DMS53 treated with DMSO at 0.1 percent for 48 hours (cell line): Measurements from ENCODE around the gene SHISAL2A.

Experiments
- DNase-seq: peaks from one replicate; lab custom pipeline; 2025; ENCODE audit not compliant: unreplicated experiment; lab: John Stamatoyannopoulos, UW

Gene SHISAL2A

DNA sequence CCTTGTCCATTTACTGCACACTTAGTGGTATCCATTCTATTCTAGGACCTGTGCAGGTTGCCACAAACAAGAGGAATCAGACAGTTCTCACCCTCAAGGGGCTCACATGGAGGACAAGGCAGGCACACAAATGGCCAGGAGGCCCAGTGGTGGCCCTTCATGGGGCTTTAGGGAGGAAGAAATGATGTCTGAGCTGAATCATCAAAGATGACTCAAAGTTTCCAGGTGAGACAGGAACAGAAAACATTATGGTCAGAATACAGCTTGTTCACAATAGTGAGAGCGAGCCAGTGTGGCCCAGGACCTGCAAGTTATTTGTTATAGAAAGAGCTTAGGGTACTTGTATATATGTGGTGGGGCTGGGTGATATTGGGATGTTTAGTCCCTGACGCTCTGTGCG, 26.4 kb downstream of the SHISAL2A start:
- no peak for DNase-seq

DNA sequence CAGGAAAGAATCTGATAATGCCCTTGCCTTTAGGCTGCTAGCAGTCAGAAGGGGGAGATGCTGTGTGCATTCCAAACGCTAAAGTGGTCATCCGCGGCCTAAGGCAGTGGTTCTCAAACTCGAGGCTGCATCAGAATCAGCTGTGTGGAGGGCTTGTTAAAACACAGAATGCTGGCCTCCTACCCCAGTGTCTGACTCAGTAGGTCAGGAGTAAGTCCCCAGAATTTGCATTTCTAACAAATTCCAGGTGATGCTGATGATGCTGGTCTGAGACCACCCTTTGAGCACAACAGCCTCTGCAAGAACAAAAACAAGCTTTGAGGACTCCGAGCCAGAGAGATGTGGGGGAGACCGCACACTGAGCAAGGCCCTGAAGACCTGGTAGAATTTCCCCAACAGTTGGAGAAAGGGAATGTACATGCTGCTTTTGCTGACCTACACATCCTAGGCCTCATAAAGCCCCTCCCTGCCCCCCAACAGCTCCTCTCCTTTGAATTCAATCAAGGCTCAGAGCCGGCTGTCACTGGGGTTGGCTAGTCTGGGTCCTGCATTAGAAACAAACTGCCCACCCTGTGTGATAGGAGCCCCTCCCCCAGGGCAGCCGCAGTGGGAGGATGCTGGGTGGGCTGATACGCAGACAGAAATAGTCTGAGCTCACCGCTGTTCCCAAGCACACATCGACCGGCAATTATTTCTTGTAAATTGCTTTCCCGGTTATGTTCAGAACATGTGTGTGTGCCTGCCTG, 27.1 kb downstream of the SHISAL2A start:
- no peak for DNase-seq

DNA sequence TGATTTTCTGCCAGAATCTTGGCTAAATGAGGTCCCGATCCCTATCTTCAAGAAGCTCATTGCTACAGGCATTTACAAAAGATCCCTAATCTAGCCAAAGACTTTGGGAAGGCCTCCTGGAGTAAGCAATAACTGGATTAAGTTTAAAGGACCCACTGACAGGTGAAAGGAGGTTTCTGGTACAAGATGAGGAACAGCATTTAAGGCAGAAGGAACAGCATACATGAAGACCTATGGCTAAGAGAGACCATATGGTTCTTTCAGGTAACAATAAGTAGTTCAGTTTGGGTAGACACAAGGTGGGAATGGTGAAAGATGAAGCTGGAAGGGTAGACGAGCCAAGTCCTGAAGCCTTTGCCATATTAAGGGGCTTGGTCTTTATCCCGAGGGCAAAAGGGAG, 27.8 kb downstream of the SHISAL2A start:
- DNase-seq: no peak

DNA sequence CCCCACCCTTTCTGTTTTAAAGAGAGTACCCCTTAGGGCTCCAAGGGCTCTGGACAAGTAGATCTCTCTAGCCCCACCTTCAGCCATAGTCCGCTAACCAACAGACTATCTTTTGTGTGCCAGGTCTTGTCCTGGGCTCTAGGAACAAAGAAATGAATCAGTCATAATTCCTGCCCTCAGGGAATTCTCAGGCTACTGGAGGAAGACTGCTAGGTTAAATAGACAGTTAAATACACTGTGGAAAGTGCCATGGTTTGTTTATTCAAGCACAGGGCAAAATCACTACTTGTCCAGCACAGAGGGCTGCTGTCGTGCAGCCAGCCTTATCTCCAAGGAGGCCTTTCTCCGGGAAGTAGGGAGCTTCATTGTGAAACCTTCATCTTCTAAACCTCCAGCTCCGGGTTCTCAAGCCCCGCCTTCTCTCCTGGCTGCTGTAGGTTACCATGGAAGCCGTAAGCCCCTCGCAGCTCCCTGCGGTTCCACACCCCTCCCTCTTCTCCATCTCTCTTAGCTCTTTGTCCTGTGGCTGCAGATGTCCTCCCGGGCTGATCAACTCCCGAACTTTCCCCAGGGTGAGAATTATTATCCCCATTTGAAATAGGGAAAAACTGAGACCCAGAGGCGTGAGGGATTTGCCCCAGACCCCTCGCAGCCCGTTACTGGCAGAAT, 29.8 kb downstream of the SHISAL2A start:
- DNase-seq: no peak

DNA sequence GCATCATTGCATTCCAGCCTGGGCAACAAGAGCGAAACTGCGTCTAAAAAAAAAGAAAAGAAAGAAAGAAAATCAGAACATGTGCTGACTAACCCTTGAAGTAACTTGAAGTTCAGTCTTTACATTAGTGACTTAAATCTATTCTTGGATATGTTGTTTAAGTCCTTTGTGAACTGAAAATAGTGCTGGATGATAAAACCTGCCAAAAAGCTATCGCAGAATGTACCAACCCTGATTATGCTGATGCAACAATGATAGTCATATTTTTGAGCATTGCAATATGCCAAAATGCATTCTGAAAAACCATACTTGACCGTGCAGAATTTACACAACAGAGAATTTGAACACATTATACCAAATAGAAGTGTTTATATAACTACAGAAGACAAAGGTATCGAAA, 30.7 kb downstream of the SHISAL2A start:
- no peak for DNase-seq

DNA sequence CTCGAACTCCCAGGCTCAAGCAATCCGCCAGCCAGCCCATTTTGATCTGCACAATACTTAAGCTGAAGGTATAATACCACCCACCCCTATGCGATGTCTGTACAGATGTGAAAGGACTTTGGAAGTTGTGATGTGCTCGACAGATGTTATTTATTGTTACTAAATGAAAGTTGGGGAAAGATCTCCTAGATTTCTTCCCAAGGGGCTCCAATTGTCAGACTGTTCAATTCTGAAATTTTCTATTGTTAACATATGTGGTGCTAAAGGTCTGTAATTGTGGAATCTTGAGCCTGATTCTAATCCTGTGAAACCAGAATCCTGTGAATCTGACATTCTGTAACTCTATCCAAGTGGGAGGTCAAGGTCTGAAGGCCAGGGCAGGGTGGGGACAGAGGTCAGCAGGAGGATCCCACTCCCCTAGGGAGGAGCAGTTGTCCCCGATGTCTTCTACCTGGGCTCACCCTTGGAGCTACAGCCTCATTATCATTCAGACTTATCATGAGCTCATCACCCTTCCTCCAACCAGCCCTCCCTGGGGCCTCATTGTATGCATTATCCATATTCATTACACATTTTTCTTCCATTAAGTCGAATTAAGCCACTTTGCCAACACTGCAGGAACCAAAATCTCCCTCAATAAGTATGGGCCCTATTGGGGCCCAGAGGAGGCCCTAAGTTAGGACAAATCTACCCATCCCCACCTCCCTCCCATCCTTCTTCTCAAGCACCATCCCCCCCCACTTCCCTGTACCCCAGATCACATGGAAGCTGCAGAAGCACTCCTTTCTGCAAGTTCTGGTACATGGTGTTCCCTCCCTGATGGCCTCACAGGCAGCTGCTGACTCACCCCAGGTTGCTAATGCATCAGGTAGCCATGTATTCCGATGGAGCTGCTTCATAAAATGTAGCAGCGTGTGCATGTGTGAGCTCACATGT, 32.3 kb downstream of the SHISAL2A start:
- no peak for DNase-seq

DNA sequence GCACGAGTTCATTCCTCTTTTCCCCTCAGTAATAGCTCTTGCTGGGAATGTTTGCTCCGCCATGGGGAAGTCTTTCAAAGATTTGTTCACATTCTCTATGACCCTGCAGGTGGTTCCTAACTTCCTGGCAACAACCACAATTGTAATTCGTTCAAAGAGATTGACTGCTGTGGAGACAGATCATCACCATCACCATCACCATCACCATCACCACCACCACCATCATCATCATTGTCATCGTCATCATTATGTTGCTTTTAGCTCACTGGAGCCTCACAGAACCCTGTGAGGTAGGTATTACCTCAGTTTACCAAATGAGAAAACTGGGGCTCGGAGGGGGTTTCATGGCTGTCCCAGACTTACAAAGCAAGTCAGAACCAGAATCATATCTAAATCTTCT, 34.3 kb downstream of the SHISAL2A start:
- no peak for DNase-seq

DNA sequence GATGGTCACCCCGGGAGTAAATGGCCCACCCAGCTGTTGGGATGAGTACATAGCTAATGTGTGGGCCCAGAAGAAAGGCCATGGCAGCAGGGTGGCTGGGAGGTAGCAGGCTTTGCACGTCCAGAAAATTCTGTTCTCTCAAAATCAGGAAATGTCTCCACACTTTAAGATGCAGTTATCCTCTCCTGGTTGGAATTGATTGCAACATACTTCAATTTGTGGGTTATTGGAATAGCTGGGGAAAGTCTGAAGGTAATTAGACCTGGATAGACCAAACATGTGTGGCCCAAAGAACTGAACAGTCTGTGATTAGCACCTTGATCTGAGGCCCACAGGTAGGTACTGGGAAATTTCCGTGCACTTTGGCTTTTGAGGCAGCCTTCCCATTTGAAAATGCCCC, 35.0 kb downstream of the SHISAL2A start:
- DNase-seq: no peak

DNA sequence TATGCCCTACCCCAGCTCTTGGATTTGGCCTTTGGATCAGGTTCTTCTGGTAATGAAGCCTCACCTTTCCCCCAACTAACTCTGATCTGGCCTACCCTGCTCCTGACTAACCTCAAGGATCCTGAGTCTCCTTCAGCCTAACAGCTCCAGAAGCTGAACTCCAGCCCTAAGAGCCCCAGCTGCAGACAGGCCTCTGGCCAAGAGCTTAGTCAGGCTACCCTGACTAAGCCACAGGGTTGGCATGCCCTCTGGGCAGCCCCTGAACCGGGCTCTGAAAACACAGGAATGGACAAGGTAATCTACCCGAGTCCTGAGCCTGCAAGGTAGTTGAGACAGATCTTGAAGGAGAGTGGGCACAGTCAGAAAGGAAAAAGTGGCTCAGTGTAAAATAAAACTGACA, 35.7 kb downstream of the SHISAL2A start:
- no peak for DNase-seq

DNA sequence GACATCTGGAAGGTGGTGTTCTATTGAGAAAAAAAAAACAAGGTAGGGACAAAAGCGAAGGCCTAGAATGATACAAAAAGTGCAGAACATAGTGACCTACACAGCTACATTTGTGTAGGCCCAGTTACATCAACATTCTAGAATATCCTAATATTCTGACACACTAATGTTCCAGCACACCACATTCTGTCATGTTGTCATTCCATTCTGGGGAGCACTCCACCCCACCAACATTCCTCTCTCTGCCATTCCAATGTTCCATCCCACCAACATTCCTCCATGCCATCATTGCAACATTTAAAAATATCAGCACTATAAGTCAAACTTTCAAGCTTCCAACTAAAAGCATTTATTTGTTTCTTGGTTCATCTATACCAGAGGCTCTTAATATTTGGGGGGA, 36.7 kb downstream of the SHISAL2A start:
- DNase-seq: no peak

DNA sequence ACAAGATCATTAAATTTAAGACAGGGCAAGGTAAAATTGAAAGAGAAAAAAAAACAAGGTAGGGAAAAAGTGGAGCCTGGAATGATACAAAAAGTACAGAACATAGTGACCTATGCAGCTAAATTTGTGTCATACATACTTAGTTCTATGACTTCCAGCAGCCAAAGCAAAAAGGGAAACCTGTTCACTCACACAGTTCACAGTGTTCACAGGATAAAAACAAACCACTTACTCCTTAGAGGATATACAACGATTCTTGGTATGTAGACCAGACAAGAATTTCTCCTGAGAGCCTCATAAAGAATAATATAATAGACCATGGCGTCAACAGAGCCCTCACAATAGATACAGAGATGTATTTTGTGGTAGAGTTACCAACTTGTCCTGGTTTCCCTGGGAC, 37.6 kb downstream of the SHISAL2A start:
- no peak for DNase-seq

DNA sequence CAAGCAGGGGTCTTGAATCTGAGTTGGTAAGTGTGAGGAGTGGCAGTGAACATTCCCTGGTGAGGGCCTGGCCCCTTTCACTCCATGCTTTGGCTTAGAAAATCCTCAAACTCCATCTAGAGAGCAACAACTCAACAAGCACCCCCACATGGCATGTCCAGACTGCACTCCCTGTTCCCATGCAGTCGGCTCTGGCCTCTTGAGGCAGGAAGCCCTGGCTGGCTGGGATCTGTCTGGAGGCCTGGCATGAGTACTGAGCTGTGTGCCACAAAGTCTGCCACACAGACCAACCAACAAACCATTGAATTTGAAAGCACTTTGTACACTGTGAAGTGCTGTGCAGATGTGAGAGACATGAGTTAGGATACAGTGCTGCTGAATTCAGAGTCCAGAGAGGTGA, 40.0 kb downstream of the SHISAL2A start:
- no peak for DNase-seq

DNA sequence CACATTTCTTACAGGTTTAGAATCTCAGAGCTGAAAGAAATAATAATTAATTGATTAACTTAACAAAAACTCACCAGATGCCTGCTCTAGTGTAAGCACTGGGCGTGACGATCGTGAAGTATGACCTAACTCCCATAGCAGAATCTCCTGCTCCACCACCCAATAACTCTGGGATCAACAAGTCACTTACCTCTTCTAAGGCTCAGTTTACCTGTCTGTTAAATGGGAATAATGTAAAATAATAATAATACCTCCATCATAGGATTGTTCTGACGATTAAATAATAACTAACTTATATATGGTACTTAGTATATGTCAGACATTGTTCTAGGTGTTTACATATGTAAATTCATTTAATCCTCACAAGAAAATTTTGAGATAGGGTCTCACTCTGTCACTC, 40.5 kb downstream of the SHISAL2A start:
- no peak for DNase-seq

DNA sequence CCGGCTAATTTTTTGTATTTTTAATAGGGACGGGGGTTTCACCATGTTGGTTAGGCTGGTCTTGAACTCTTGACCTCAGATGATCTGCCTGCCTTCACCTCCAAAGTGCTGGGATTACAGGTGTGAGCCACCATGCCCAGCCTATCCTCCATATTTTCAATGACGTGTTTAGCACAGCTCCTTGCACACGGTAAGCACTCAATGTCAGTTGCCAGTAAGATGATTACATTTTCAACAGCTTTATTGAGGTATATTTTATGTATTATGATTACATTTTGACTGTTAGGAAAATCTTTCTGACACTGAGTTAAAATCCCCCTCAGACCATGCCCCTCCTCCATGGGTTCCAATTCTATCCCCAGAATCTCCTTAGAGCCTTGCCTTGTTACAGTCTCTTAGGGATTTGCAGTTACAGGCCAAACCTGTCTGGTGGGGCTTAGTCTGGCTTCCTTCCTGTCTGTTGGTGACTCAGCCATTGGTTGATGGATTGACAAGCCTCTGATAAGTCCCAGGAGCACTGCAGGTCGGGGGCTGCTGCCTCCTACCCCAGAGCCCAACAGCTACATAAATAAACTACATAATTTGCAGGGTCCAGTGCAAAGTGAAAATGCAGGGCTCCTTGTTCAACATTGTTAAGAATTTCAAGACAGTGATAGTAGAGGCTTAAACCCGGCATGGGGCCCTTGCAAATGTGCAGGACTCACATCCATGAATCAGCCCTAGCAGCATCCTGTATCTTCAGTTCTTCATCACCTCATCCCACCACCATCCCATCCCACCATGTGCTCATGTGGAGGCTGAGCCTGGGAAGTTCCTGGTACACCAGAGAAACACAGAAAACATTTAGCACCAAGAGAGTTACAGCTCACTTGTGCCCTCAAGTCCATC, 41.8 kb downstream of the SHISAL2A start:
- DNase-seq: peak; percentile 62

DNA sequence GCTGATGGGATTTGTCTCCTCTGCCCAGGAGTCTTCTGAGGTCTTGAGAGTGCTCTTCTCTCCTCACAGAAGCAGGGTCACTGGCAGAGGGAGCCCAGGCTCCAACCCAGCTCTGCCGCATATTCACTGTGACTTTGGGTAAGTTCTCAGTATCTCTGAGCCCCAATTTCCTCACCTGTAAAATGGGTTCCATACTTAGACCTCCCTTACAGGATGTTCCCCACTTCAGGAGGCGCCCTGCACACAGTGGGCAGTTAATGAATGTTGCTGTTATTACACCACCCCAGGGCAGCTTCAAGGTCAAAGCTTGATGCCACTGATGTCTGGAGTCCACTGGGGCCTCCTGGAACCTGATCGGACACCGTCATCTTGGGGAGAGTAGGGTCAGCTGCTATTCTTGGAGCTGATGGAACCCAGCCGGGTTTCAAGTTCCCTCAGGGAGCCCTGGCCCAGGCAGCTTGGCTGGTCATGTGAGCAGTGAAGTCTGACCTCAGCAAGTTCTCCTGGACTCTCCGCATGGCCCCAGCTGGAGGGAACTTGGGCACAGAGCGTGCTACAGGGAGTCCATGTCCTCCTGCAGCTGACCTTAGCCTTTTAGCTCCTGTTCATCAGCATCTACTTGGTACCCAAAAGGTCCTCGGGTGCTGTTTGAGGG, 43.4 kb downstream of the SHISAL2A start:
- no peak for DNase-seq

DNA sequence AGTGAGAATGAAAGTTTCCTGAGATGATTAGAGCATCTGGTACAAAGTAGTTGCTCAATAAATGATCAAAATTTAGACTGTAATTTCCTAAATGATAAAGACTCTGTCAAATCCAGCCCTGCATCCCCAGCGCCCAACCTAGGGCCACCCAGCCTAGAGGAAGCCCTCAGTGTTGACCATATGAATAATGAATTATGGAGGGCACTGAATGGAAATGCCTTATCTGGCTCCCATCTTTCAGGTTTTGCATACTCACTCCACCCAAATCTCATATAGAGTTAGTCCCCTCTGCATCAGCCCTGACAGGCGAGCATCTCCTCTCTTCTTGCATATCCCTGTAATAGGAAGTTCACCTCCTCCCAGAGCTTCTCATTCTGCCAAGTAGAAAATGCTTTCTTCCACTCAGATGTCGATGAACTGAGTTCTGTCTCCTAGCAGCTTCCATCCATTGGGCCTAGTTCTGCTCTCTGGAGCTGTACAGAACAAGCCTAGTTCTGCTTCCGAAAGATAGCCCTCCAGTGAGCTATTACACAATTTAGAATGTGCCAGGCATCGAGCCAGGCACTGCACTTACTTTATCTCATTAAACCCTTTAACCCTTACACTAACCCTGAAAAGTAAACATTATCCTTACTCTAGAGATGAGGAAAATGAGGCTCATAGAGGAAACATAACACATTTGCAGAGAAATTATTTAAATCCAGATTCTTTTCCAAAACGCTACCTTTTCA, 44.3 kb downstream of the SHISAL2A start:
- no peak for DNase-seq

DNA sequence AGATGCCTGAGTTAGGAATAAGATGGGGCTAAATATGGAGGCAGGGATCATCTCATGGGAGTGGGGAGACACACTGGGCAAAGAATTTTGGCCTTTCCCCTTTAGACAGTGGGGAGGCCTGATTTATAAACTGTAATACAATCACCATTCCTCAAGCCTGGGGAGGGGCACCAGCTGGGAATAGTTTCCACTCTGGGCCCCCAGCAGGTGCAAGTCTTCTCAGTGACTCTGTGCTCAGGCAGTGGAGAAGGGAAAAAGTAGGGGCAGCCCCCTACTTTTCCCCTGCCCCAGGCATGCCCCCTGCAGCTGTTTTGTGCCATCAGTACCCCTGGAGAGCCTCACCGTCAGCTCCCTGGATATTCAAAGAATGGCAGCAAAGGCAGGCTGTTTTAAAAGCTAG, 46.1 kb downstream of the SHISAL2A start:
- no peak for DNase-seq

DNA sequence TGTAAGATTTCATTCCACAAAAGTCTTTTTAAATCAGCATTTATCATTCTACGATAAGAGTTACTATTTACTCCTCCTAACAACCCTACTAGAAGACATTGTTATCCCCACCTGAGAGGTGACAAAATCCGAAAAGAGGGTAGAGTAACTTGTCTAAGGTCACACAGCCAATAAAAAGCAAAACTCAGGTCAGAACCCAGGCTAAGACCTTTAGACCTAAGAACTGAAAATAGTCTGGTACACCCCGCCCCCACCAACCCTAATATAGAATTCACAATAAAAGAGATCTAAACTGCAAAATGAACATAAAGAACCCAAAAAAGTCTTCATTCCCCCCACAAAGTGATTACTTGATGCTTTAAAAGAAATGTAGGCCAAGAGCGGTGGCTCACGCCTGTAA, 46.5 kb downstream of the SHISAL2A start:
- DNase-seq: no peak

DNA sequence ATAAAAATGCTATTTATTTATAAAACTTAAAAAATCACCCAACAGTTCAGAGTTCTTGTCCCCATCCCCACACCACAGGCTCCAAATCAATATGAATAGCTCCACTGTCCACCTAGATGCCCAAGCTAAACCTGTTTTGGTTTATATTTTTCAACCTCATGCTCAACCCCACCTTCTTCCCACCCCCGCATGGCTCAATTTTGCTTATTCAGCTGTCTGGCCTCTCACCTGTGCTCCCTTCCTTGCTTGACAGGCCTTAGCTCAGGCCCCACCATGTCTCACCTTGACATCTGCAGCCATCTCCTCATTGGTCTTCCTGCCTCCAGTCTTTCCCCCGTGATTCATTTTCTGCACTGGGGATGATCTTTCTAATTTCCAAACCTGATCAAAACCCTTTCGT, 47.4 kb downstream of the SHISAL2A start:
- DNase-seq: no peak

DNA sequence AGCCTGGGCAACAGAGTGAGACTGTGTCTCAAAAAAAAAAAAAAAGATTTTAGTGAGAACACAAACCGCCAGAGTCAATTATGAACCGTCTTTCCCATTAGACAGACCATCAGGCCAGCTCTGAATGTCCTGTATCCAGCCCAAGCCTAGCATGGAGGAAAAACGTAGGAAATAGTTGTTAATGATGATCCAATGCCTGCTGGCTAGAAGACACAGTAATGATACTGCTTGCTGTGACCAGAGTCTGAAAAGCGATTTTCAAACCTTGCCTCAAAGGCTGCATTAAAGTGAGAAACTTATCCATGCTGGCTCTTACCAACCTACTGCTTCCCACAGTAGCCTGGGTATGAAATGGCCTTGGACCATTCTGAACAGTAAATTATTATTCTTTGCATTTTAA, 48.2 kb downstream of the SHISAL2A start:
- DNase-seq: no peak
